Measurements from ENCODE around the gene TANGO2.

The TANGO2 gene

GRCh38 chr22:20020533-20021195, at the start of gene TANGO2:
TANGO2 (plus strand) TSS chr22:20021110; CDS start chr22:20036799, 15,689 bp downstream.
- peak; percentile 84 for DNase-seq

GRCh38 chr22:19971276-19972124, 49.4 kb upstream of the TANGO2 start:
- no peak for DNase-seq

GRCh38 chr22:19972251-19972650, 48.7 kb upstream of the TANGO2 start:
- no peak for DNase-seq

- no peak for DNase-seq
These were observed 48.0 kb upstream of the TANGO2 start for GRCh38 chr22:19972652-19973550.

- no peak for DNase-seq
These were observed 47.2 kb upstream of the TANGO2 start for GRCh38 chr22:19973551-19974267.

- no peak for DNase-seq
These were observed 46.5 kb upstream of the TANGO2 start for GRCh38 chr22:19974268-19974861.

- DNase-seq: no peak
These were observed 45.8 kb upstream of the TANGO2 start for GRCh38 chr22:19974935-19975706.

GRCh38 chr22:19975707-19976035, 45.2 kb upstream of the TANGO2 start:
- no peak for DNase-seq

- DNase-seq: no peak
These were observed 44.2 kb upstream of the TANGO2 start for GRCh38 chr22:19976671-19977070.

GRCh38 chr22:19977296-19978243, 43.3 kb upstream of the TANGO2 start:
- no peak for DNase-seq

GRCh38 chr22:19978748-19979147, 42.2 kb upstream of the TANGO2 start:
- DNase-seq: no peak

GRCh38 chr22:19979712-19980493, 41.0 kb upstream of the TANGO2 start:
- no peak for DNase-seq

GRCh38 chr22:19980766-19981165, 40.1 kb upstream of the TANGO2 start:
- DNase-seq: no peak

GRCh38 chr22:19981171-19981960, 39.5 kb upstream of the TANGO2 start:
- DNase-seq: no peak

- no peak for DNase-seq
These were observed 38.7 kb upstream of the TANGO2 start for GRCh38 chr22:19981961-19982920.

- DNase-seq: no peak
These were observed 37.8 kb upstream of the TANGO2 start for GRCh38 chr22:19982991-19983578.

GRCh38 chr22:19983741-19984140, 37.2 kb upstream of the TANGO2 start:
- DNase-seq: no peak

All from amniotic stem cell (primary cell).